ENCODE results near the gene UGT1A4. TPM values are rescaled to one million over a fixed set of nuclear protein-coding genes. Genes with fewer than 3 reads are reported as not detected.

UGT1A4 gene
- total RNA-seq, 1 donor from 2014 or later = 0.98 TPM

DNA sequence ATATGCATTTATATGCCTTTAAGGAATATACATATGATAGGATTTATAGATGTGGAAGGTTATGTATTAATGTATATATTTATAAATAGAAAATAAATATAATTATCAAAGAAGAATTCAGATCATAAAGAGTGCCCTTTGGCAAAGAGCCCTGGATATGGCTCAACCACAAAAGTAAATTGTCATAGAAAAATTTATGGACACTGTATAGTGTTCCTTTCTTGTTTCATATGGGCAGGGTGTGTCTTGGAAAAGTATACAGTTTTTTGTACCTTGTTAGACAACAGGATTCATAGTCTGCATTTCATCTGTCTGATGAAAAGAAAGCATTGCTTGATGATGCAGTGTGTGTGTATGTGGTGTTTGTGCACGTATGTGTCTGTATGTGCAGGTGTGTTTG is 33.9 kb upstream of the UGT1A4 start:
- no peak overlapping the region for H3K27ac ChIP-seq
- no peak overlapping the region for H3K4me3 ChIP-seq
- DNase-seq (ENCODE audit: extremely low spot score in 2 of 2) = no peak
- H3K9me3 ChIP-seq = no peaks in the 10 kb centered on the region
- no peaks in the 10 kb centered on the region for H3K4me1 ChIP-seq
- intact Hi-C loops (cut with DNase I) = no loop called here
- H3K27me3 ChIP-seq = no peaks in the 10 kb centered on the region
- H3K36me3 ChIP-seq = no peaks in the 10 kb centered on the region
- TF ChIP-seq POLR2A (IDR thresholded peaks at IDR 0.05) (no peak), POLR2AphosphoS5 (IDR thresholded peaks at IDR 0.05; ENCODE audit: insufficient read depth in 1 of 2, low read depth in 1 of 2) (no peak)
- TF ChIP-seq, protein P1, sequence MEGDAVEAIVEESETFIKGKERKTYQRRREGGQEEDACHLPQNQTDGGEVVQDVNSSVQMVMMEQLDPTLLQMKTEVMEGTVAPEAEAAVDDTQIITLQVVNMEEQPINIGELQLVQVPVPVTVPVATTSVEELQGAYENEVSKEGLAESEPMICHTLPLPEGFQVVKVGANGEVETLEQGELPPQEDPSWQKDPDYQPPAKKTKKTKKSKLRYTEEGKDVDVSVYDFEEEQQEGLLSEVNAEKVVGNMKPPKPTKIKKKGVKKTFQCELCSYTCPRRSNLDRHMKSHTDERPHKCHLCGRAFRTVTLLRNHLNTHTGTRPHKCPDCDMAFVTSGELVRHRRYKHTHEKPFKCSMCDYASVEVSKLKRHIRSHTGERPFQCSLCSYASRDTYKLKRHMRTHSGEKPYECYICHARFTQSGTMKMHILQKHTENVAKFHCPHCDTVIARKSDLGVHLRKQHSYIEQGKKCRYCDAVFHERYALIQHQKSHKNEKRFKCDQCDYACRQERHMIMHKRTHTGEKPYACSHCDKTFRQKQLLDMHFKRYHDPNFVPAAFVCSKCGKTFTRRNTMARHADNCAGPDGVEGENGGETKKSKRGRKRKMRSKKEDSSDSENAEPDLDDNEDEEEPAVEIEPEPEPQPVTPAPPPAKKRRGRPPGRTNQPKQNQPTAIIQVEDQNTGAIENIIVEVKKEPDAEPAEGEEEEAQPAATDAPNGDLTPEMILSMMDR (IDR thresholded peaks at IDR 0.05) = no peak

DNA sequence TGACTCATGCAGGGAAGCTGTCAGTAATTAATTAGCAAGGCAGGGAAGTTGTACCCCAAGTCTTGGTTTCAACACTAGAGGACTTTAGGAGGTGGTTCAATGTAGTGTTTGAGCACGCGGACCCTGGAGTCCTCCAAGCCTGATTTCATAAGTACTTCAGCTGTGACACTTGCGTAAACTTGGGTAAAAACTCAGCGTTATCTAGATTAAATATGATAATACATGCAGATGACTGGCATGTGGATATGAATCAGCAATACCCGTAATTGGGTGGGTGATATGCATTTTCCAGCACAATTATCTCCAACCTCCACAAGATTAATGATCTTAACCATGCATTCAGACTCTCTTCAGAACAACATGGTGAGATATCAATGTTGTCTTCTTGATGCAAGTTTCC is 31.6 kb upstream of the UGT1A4 start:
- no peaks in the 10 kb centered on the region for H3K36me3 ChIP-seq
- intact Hi-C loops (cut with DNase I) = no loop called here
- no peak for DNase-seq (ENCODE audit: extremely low spot score in 2 of 2)
- H3K27ac ChIP-seq = no peak overlapping the region
- H3K4me3 ChIP-seq = no peak overlapping the region
- H3K9me3 ChIP-seq = no peaks in the 10 kb centered on the region
- TF ChIP-seq POLR2AphosphoS5 (IDR thresholded peaks at IDR 0.05; ENCODE audit: insufficient read depth in 1 of 2, low read depth in 1 of 2) (no peak), POLR2A (IDR thresholded peaks at IDR 0.05) (no peak)
- TF ChIP-seq, protein P1 (IDR thresholded peaks at IDR 0.05) = no peak
- no peaks in the 10 kb centered on the region for H3K27me3 ChIP-seq
- peaks cover 8% of the 10 kb centered on the region for H3K4me1 ChIP-seq

DNA sequence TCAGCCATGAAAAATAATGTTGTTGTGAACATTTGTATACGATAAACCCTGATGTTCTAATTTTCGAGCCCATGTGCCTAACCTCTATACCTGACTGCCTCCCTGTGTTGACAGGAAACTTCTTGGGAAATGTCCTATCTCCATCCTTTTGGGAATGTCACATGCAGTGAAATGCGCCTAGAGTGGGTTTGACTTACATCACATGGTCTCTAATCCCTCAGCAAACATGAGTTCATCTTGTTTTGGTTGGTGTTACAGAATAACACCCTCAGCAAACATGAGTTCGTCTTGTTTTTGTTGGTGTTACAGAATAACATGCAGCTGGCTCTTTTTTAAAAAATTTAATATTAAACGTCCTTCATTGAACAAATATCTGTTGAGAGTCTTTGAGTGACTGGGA is 30.2 kb upstream of the UGT1A4 start:
- Histone ChIP-seq H3K36me3 (no peaks in the 10 kb centered on the region), H3K9me3 (no peaks in the 10 kb centered on the region), H3K27me3 (no peaks in the 10 kb centered on the region), H3K4me1 (peaks cover 8% of the 10 kb centered on the region), H3K27ac (no peak overlapping the region), H3K4me3 (no peak overlapping the region)
- TF ChIP-seq POLR2A (IDR thresholded peaks at IDR 0.05) (no peak), POLR2AphosphoS5 (IDR thresholded peaks at IDR 0.05; ENCODE audit: insufficient read depth in 1 of 2, low read depth in 1 of 2) (no peak)
- DNase-seq (ENCODE audit: extremely low spot score in 2 of 2) = no peak
- intact Hi-C loops (cut with DNase I) = no loop called here

DNA sequence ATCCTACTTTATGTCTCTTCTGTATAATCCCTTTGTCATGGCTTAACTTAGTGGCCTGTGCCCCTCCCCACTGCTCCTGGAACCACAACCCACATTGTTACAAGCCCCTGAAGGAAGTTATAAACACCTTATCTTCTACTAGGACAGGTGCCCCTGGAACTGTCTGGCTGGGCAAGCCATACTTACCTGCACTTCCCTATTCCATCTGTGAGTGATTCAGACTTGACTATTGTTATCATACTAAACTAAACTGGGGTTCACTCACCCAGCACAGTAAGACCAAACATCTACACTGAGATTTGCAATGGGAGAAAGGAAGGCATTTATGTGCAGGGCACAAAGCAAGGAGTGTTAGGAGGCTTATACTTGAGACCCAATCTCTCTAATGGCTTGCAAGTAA is 29.5 kb upstream of the UGT1A4 start:
- Histone ChIP-seq H3K4me1 (peaks cover 8% of the 10 kb centered on the region), H3K36me3 (no peaks in the 10 kb centered on the region), H3K4me3 (no peak overlapping the region), H3K27me3 (no peaks in the 10 kb centered on the region), H3K9me3 (no peaks in the 10 kb centered on the region), H3K27ac (no peak overlapping the region)
- DNase-seq (ENCODE audit: extremely low spot score in 2 of 2) = no peak
- TF ChIP-seq POLR2A (IDR thresholded peaks at IDR 0.05) = no peak
- TF ChIP-seq POLR2AphosphoS5 (IDR thresholded peaks at IDR 0.05; ENCODE audit: insufficient read depth in 1 of 2, low read depth in 1 of 2) = no peak
- TF ChIP-seq, protein P1 (IDR thresholded peaks at IDR 0.05) = no peak
- intact Hi-C loops (cut with DNase I) = no loop called here

DNA sequence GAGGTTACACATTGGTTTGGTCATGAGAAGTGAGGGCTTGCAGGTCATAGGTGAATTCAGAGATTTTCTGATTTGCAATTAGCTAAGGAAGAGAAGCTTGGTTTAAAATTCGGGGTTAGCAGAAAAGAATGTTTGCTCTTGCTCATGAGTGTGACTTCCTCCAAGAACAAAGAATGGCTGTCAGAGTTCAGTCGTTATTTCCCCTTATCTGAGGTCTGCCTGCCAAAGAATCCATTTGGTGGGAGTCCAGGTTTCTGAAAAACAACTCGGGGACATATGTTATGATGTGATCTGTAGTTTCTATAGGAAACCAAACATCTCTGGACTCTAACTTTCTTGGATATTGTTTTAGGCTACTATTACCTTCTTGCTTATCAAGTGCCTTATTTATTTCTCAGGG is 29.0 kb upstream of the UGT1A4 start:
- no peak overlapping the region for H3K27ac ChIP-seq

More for the DNA sequence above, 29.0 kb upstream of the UGT1A4 start:
- Histone ChIP-seq H3K4me1 (peaks cover 8% of the 10 kb centered on the region), H3K9me3 (no peaks in the 10 kb centered on the region), H3K4me3 (no peak overlapping the region), H3K27me3 (no peaks in the 10 kb centered on the region), H3K36me3 (no peaks in the 10 kb centered on the region)
- TF ChIP-seq, protein P1 (IDR thresholded peaks at IDR 0.05) = no peak
- TF ChIP-seq POLR2A (IDR thresholded peaks at IDR 0.05) (no peak), POLR2AphosphoS5 (IDR thresholded peaks at IDR 0.05; ENCODE audit: insufficient read depth in 1 of 2, low read depth in 1 of 2) (no peak)
- intact Hi-C loops (cut with DNase I) = no loop called here
- DNase-seq (ENCODE audit: extremely low spot score in 2 of 2) = no peak

All from vagina (tissue), 2 donors.